T-helper 1 cell treated with Interleukin-12 subunit alpha and Interleukin-12 subunit beta and Interleukin-4 antibody, amounts not matched to agents 30 ng/mL and 1 ng/mL, for 36 hours (primary cell): ENCODE data around the gene DST. TPM values are rescaled to one million over a fixed set of nuclear protein-coding genes. Genes with fewer than 3 reads are reported as not detected.
"Not testable (repeated sequence)": the region's sequence is repeated elsewhere in the genome, so short reads cannot be mapped to it uniquely, and the experiment has no call there.

Experiments used
- intact Hi-C: fragments of 100-400 bp; cut with micrococcal nuclease; formaldehyde crosslinking; loops from one replicate; pipeline ENCODE4 v1.15.1; 2024
- total RNA-seq: library from RNA; stranded (reverse); gene quantifications from 2 replicates; pipeline ENCODE4 v1.2.3, GENCODE V29; 2022

Gene DST
- total RNA-seq, 1 donor from 2014 or later, result 13.0 TPM

- intact Hi-C loops, result no loop called here
These were observed 69.8 kb downstream of the DST start for GRCh38 chr6:56572788-56573471.

- intact Hi-C loops, result loop anchor here (2.0 kb wide), 2 partner anchors 29 to 1295 kb away; no protein-coding TSS in a partner anchor
These were observed 71.1 kb downstream of the DST start for GRCh38 chr6:56571605-56572004.

- intact Hi-C loops, result loop anchor here (1.0 to 2.0 kb wide), 4 partner anchors 28 to 1294 kb away; no protein-coding TSS in a partner anchor
These were observed 72.0 kb downstream of the DST start for GRCh38 chr6:56570413-56571359.

GRCh38 chr6:56567501-56567900 lies 75.2 kb downstream of the DST start:
- intact Hi-C loops, result no loop called here

- intact Hi-C loops, result not testable (repeated sequence)
These were observed 80.0 kb downstream of the DST start for GRCh38 chr6:56562730-56563129.

GRCh38 chr6:56556751-56557540 lies 85.7 kb downstream of the DST start:
- intact Hi-C loops, result no loop called here

- intact Hi-C loops, result no loop called here
These were observed 87.2 kb downstream of the DST start for GRCh38 chr6:56555438-56555872.

GRCh38 chr6:56552187-56553130 lies 90.2 kb downstream of the DST start:
- intact Hi-C loops, result no loop called here

- intact Hi-C loops, result no loop called here
These were observed 91.1 kb downstream of the DST start for GRCh38 chr6:56551409-56552120.

GRCh38 chr6:56550301-56550700 lies 92.4 kb downstream of the DST start:
- intact Hi-C loops, result no loop called here

GRCh38 chr6:56549014-56549413 lies 93.7 kb downstream of the DST start:
- intact Hi-C loops, result no loop called here

- intact Hi-C loops, result no loop called here
These were observed 95.0 kb downstream of the DST start for GRCh38 chr6:56547687-56548086.

GRCh38 chr6:56542364-56543331 lies 100.0 kb downstream of the DST start:
- intact Hi-C loops, result loop anchor here (1.0 to 5.0 kb wide), 5 partner anchors 28 to 775 kb away; partner anchors contain the start of gene PRIM2

GRCh38 chr6:56541741-56542360 lies 100.8 kb downstream of the DST start:
- intact Hi-C loops, result loop anchor here (1.0 to 5.0 kb wide), 5 partner anchors 29 to 775 kb away; partner anchors contain the start of gene PRIM2

GRCh38 chr6:56541030-56541600 lies 101.6 kb downstream of the DST start:
- intact Hi-C loops, result loop anchor here (5.0 kb wide), 2 partner anchors 301 to 776 kb away; partner anchors contain the start of gene PRIM2

- intact Hi-C loops, result loop anchor here (5.0 kb wide), 2 partner anchors 302 to 777 kb away; partner anchors contain the start of gene PRIM2
These were observed 102.3 kb downstream of the DST start for GRCh38 chr6:56540232-56541029.
